Measurements from ENCODE around the gene TUBB. TPM values are rescaled to one million over a fixed set of nuclear protein-coding genes. Genes with fewer than 3 reads are reported as not detected.
"Not testable (repeated sequence)": the region's sequence is repeated elsewhere in the genome, so short reads cannot be mapped to it uniquely, and the experiment has no call there.

TUBB gene
- total RNA-seq, 1 donor from 2014 or later, result 1,002 TPM

GRCh38 chr6:30752157-30752927, 32.2 kb downstream of the TUBB start:
- Mint-ChIP-seq H3K4me1 (ENCODE audit: low read depth) (peaks cover 22% of the 10 kb centered on the region), H3K36me3 (ENCODE audit: low read depth) (no peaks in the 10 kb centered on the region), H3K9me3 (no peaks in the 10 kb centered on the region), H3K27ac (peak overlapping the region; percentile 19), H3K4me3 (no peak overlapping the region), H3K27me3 (ENCODE audit: insufficient read depth) (peaks cover 1% of the 10 kb centered on the region)
- no peak for DNase-seq (ENCODE audit: low spot score)
- intact Hi-C loops (cut with micrococcal nuclease), result no loop called here

DNA sequence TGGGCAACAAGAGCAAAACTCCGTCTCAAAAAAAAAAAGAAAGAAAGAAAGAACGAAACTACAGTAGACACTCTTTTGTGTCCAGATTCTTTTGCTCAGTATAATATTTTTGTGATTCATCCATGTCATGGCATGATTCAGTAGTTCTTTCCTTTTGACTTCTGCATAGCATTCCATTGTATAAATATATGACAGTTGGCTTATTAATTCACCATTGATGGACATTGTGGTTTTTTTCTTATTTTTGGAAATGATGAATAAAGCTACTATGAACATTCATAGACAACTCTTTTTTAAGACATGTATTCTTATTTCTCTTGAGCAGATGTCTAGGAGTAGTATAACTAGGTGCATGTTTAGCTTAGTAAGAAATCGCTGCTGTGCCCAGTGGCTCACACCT, 34.5 kb downstream of the TUBB start:
- intact Hi-C loops (cut with micrococcal nuclease), result no loop called here
- Mint-ChIP-seq H3K27ac (no peak overlapping the region), H3K4me3 (no peak overlapping the region), H3K27me3 (ENCODE audit: insufficient read depth) (peaks cover 4% of the 10 kb centered on the region), H3K36me3 (ENCODE audit: low read depth) (no peaks in the 10 kb centered on the region), H3K9me3 (no peaks in the 10 kb centered on the region), H3K4me1 (ENCODE audit: low read depth) (peaks cover 11% of the 10 kb centered on the region)
- no peak for DNase-seq (ENCODE audit: low spot score)

GRCh38 chr6:30756405-30757003, 36.4 kb downstream of the TUBB start:
- H3K9me3 Mint-ChIP-seq; intact Hi-C loops (cut with micrococcal nuclease); H3K4me3 Mint-ChIP-seq; H3K27me3 Mint-ChIP-seq (ENCODE audit: insufficient read depth); H3K36me3 Mint-ChIP-seq (ENCODE audit: low read depth); H3K27ac Mint-ChIP-seq; DNase-seq (ENCODE audit: low spot score): not testable (repeated sequence)
- H3K4me1 Mint-ChIP-seq (ENCODE audit: low read depth), result peaks cover 11% of the 10 kb centered on the region

DNA sequence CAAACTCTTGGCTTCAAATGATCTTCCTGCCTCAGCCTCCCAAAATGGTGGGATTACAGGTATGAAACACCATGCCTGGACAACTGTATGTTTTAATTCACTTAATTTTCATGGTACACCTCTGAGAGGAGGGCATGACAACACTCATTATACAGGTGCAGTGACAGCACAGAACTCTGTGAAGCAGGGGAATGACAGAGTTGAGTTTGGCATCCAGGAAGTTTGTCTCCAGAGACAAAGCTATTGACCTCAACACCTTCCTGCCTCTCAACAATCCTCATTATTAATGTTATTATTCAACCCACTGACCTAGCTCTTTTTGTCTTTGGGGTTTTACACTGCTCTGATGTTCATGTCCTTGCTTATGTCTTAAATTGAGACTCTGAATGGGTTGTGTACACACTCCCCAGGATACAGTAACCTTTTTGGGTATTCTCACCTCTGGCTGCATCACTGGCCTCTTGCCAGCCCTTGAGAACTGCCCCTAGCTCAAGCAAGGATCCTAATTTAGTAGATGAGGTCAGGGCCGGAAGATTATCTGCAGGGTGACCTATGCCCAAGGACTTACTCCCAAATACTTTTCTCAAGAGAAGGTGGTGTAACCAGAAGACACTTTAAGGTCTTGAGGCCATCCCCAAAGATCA, 37.2 kb downstream of the TUBB start:
- Mint-ChIP-seq H3K27ac (no peak overlapping the region), H3K36me3 (ENCODE audit: low read depth) (peaks cover 2% of the 10 kb centered on the region), H3K4me1 (ENCODE audit: low read depth) (peaks cover 11% of the 10 kb centered on the region), H3K4me3 (no peak overlapping the region), H3K9me3 (no peaks in the 10 kb centered on the region), H3K27me3 (ENCODE audit: insufficient read depth) (peaks cover 7% of the 10 kb centered on the region)
- no peak for DNase-seq (ENCODE audit: low spot score)
- intact Hi-C loops (cut with micrococcal nuclease), result no loop called here

DNA sequence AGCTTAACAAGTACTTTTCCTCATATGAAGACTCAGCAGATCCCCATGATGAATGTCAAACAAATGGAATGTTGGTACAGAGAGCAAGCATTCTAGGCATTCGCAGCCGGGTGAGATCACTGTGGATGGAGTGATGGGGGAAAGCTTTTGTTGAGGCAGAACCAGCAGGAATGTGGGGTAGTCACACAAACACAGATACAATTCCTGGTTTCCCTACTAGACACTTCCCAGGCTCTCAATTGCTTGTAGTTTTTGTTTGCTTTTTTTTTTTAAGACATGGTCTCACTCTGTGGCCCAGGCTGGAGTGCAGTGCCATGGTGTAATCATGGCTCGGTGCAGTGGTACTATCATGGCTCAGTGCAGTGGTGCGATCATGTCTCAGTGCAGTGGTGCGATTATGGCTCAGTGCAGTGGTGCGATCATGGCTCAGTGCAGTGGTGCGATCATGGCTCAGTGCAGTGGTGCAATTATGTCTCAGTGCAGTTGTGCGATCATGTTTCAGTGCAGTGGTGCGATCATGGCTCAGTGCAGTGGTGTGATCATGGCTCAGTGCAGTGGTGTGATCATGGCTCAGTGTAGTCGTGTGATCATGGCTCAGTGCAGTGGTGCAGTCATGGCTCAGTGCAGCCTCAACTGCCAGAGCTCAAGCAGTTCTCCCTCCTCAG, 39.6 kb downstream of the TUBB start:
- peaks cover 8% of the 10 kb centered on the region for H3K27me3 Mint-ChIP-seq (ENCODE audit: insufficient read depth)
- H3K9me3 Mint-ChIP-seq, result no peaks in the 10 kb centered on the region
- no peak overlapping the region for H3K4me3 Mint-ChIP-seq
- no peak for DNase-seq (ENCODE audit: low spot score)
- intact Hi-C loops (cut with micrococcal nuclease), result no loop called here
- peaks cover 2% of the 10 kb centered on the region for H3K36me3 Mint-ChIP-seq (ENCODE audit: low read depth)
- no peak overlapping the region for H3K27ac Mint-ChIP-seq
- peaks cover 26% of the 10 kb centered on the region for H3K4me1 Mint-ChIP-seq (ENCODE audit: low read depth)

DNA sequence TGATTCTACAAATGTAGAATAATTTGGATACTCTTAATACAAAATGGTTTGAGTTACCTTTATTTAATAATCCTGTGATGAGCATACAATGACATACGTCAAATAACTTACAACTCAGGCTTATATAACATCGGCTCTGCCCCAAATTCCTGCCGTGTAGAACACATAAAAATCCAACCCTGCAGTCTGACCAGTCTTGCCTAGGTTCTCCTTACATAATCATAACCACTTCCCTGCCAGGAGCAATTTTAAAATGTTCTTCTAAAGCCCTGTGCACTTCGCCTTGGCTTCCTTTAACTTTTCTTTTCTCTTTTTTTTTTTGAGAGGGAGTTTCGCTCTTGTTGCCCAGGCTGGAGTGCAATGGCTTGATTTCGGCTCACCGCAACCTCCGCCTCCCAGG, 40.4 kb downstream of the TUBB start:
- H3K4me1 Mint-ChIP-seq (ENCODE audit: low read depth), result peaks cover 26% of the 10 kb centered on the region
- no peaks in the 10 kb centered on the region for H3K9me3 Mint-ChIP-seq
- H3K27me3 Mint-ChIP-seq (ENCODE audit: insufficient read depth), result peaks cover 8% of the 10 kb centered on the region
- no peak for DNase-seq (ENCODE audit: low spot score)
- H3K4me3 Mint-ChIP-seq, result no peak overlapping the region
- H3K27ac Mint-ChIP-seq, result no peak overlapping the region
- H3K36me3 Mint-ChIP-seq (ENCODE audit: low read depth), result peaks cover 2% of the 10 kb centered on the region
- intact Hi-C loops (cut with micrococcal nuclease), result no loop called here

DNA sequence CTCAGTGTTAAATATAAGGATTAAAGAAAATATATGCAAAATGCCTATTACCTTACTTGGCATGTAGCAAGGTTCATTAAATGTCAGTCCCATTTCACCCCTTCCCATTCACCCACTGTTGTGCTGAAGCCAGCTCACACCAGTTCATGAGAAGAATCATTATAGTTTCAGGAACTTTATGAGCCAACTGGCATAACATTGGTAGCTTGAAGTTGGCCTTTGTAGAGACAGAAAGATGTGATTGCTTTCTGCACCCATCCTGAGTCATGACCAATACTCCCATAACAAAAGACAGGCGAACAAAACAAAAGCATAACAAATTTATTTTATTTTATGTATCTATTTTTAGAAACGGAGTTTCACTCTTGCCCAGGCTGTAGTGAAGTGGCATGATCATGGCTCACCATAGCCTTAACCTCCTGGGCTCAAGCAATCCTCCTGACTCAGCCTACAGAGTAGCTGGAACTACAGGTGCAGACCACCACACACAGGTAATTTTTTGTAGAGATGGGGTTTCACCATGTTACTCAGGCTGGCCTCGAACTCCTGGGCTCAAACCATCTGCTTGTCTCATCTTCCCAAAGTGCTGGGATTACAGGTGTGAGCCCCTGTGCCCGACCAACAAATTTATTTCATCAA, 41.8 kb downstream of the TUBB start:
- Mint-ChIP-seq H3K4me1 (ENCODE audit: low read depth) (peaks cover 34% of the 10 kb centered on the region), H3K4me3 (no peak overlapping the region), H3K36me3 (ENCODE audit: low read depth) (peaks cover 2% of the 10 kb centered on the region), H3K27me3 (ENCODE audit: insufficient read depth) (peaks cover 8% of the 10 kb centered on the region), H3K9me3 (no peaks in the 10 kb centered on the region), H3K27ac (no peak overlapping the region)
- DNase-seq (ENCODE audit: low spot score), result no peak
- intact Hi-C loops (cut with micrococcal nuclease), result no loop called here

GRCh38 chr6:30763155-30763617, 43.0 kb downstream of the TUBB start:
- Mint-ChIP-seq H3K4me3 (no peak overlapping the region), H3K4me1 (ENCODE audit: low read depth) (peaks cover 41% of the 10 kb centered on the region)

GRCh38 chr6:30763618-30764489, 43.7 kb downstream of the TUBB start:
- peak overlapping the region; percentile 73 for H3K27ac Mint-ChIP-seq

More at GRCh38 chr6:30763155-30763617, 43.0 kb downstream of the TUBB start:
- DNase-seq (ENCODE audit: low spot score), result no peak
- peaks cover 8% of the 10 kb centered on the region for H3K27me3 Mint-ChIP-seq (ENCODE audit: insufficient read depth)
- intact Hi-C loops (cut with micrococcal nuclease), result no loop called here
- H3K9me3 Mint-ChIP-seq, result no peaks in the 10 kb centered on the region
- peaks cover 4% of the 10 kb centered on the region for H3K36me3 Mint-ChIP-seq (ENCODE audit: low read depth)
- peak overlapping the region; percentile 73 for H3K27ac Mint-ChIP-seq

DNA sequence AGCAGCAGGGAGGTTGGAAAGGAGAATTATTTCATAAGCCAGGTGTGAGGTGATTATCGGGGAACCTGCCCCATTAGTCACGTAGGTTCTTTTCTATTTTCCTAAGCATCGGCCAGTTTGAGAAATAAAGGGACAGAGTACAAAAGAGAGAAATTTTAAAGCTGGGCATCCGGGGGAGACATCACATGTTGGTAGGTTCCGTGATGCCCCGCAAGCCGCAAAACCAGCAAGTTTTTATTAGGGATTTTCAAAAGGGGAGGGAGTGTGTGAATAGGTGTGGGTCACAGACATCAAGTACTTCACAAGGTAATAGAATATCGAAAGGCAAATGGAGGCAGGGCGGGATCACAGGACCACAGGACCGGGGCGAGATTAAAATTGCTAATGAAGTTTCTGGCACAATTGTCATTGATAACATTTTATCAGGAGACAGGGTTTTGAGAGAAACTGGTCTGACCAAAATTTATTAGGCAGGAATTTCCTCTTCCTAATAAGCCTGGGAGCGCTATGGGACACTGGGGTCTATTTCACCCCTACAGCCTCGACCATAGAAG, 44.4 kb downstream of the TUBB start:
- not testable (repeated sequence) for H3K9me3 Mint-ChIP-seq
- H3K27ac Mint-ChIP-seq, result peak overlapping the region; percentile 73

More at GRCh38 chr6:30763618-30764489, 43.7 kb downstream of the TUBB start:
- intact Hi-C loops (cut with micrococcal nuclease), result no loop called here
- DNase-seq (ENCODE audit: low spot score), result no peak
- Mint-ChIP-seq H3K9me3 (no peaks in the 10 kb centered on the region), H3K27me3 (ENCODE audit: insufficient read depth) (peaks cover 8% of the 10 kb centered on the region), H3K4me1 (ENCODE audit: low read depth) (peaks cover 47% of the 10 kb centered on the region), H3K4me3 (no peak overlapping the region), H3K36me3 (ENCODE audit: low read depth) (peaks cover 4% of the 10 kb centered on the region)

GRCh38 chr6:30765495-30765894, 45.3 kb downstream of the TUBB start:
- H3K27me3 Mint-ChIP-seq (ENCODE audit: insufficient read depth); DNase-seq (ENCODE audit: low spot score); H3K9me3 Mint-ChIP-seq; H3K4me3 Mint-ChIP-seq; H3K36me3 Mint-ChIP-seq (ENCODE audit: low read depth); intact Hi-C loops (cut with micrococcal nuclease): not testable (repeated sequence)
- H3K27ac Mint-ChIP-seq, result peak overlapping the region; percentile 18
- peaks cover 59% of the 10 kb centered on the region for H3K4me1 Mint-ChIP-seq (ENCODE audit: low read depth)

More for the DNA sequence above, 44.4 kb downstream of the TUBB start:
- intact Hi-C loops (cut with micrococcal nuclease); H3K27me3 Mint-ChIP-seq (ENCODE audit: insufficient read depth); H3K36me3 Mint-ChIP-seq (ENCODE audit: low read depth); H3K4me3 Mint-ChIP-seq; DNase-seq (ENCODE audit: low spot score): not testable (repeated sequence)
- H3K4me1 Mint-ChIP-seq (ENCODE audit: low read depth), result peaks cover 50% of the 10 kb centered on the region

All from activated T-helper 1 cell treated with anti-CD3 and anti-CD28 coated beads, Interleukin-12 subunit alpha, Interleukin-12 subunit beta, Interleukin-2, Interleukin-4 antibody, amounts not matched to agents 30 ng/mL and 10 ng/mL and 1 ng/mL, durations not matched to agents 14 hours and 24 hours and 36 hours (primary cell).